ENCODE data around the gene DEPDC1B.
"Not testable (repeated sequence)": the region's sequence is repeated elsewhere in the genome, so short reads cannot be mapped to it uniquely, and the experiment has no call there.

Gene DEPDC1B

GRCh38 chr5:60640901-60641300 lies 59.1 kb downstream of the DEPDC1B start:
- no peak for DNase-seq (ENCODE audit: low spot score)

- DNase-seq (ENCODE audit: low spot score) = no peak
Measured at GRCh38 chr5:60639544-60639943, 60.4 kb downstream of the DEPDC1B start.

DNA sequence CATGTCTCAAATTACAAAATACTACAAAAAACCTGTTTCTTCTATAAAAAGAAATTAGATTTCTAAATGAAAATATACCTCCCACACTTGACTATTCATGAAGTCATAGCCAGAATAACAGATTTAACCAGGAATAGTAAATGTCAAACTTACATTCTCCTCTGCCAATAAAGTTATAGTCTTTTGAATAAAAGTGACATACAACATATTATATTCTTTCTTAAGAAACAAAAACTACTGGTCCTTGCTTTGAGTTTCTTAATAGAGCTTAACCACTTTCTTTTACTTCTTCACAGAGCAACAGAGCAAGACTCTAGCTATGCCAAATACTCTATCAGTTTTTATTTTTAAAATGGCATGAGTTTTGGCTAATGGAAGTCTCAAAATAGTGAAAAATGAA lies 61.7 kb downstream of the DEPDC1B start:
- DNase-seq (ENCODE audit: low spot score) = no peak

GRCh38 chr5:60636644-60637043 lies 63.3 kb downstream of the DEPDC1B start:
- DNase-seq (ENCODE audit: low spot score) = no peak

GRCh38 chr5:60636001-60636400 lies 64.0 kb downstream of the DEPDC1B start:
- no peak for DNase-seq (ENCODE audit: low spot score)

DNA sequence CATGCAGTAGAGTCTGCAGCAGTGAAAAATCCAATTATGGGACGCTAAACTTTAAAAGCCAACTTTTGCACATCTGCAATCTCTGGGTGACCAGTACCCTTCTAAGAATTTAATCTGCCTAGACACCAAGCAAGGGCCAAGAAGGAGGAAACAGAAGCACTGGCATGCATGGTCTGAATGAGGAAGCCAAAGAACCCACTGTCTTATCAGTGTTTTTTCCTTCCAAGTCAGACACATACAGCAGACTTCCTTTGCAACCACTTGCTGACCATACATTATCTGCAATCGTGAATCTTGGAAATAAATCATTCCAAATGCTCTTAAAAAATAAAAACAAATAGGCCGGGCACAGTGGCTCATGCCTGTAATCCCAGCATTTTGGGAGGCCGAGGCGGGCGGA lies 65.9 kb downstream of the DEPDC1B start:
- DNase-seq (ENCODE audit: low spot score) = no peak

- no peak for DNase-seq (ENCODE audit: low spot score)
Measured at GRCh38 chr5:60633341-60633740, 66.6 kb downstream of the DEPDC1B start.

GRCh38 chr5:60632153-60632552 lies 67.8 kb downstream of the DEPDC1B start:
- DNase-seq (ENCODE audit: low spot score) = no peak

DNA sequence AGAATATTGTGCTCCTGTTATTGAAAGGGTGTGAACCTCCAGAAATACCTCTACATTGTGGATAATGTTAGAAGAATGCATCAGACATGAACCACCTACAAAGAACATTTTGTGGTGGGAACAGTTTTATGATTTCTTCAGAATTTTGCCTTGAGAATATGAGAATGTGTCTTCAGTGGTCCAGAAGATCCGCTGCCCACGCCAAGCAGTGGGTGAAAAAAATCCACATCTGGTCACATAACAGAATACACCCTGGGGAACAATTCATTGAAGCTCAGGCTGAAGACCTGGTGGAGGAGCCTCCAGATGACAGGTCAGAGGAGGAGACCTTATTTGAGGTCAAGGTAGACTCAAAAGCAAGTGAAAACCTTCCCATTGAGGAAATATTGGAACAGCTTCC lies 69.1 kb downstream of the DEPDC1B start:
- DNase-seq (ENCODE audit: low spot score) = no peak

GRCh38 chr5:60630179-60630578 lies 69.8 kb downstream of the DEPDC1B start:
- no peak for DNase-seq (ENCODE audit: low spot score)

DNA sequence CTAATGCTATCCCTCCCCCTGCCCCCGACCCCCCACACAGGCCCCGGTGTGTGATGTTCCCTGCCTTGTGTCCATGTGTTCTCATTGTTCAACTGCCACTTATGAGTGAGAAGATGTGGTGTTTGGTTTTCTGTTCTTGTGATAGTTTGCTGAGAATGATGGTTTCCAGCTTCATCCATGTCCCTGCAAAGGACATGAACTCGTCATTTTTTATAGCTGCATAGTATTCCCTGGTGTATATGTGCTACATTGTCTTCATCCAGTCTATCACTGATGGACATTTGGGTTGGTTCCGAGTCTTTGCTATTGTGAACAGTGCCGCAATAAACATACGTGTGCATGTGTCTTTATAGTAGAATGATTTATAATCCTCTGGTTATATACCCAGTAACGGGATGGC lies 75.1 kb downstream of the DEPDC1B start:
- not testable (repeated sequence) for DNase-seq (ENCODE audit: low spot score)

DNA sequence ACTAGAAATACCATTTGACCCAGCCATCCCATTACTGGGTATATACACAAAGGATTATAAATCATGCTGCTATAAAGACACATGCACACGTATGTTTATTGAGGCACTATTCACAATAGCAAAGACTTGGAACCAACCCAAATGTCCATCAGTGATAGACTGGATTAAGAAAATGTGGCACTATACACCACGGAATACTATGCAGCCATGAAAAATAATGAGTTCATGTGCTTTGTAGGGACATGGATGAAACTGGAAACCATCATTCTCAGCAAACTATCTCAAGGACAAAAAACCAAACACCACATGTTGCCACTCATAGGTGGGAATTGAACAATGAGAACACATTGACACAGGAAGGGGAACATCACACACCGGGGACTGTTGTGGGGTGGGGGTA lies 79.2 kb downstream of the DEPDC1B start:
- DNase-seq (ENCODE audit: low spot score) = not testable (repeated sequence)

DNA sequence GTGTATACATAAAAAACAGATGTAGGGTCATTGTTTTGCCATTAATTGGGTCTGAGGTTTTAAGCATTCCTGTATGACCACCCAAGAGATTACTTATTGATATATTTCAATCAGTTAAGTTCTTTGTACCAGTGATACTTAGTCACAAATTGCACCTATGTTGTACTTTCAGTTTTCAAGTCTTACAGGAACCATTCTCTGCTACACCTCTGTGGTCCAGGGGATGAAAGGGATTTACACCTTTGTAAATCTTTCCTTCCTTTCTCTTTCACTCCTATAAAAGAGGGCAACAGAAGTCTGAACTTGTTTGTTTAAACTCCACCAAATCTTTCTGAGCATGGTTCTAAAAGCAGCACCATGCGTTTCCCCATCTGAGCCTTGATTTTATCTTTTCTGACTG lies 86.1 kb downstream of the DEPDC1B start:
- DNase-seq (ENCODE audit: low spot score) = no peak

DNA sequence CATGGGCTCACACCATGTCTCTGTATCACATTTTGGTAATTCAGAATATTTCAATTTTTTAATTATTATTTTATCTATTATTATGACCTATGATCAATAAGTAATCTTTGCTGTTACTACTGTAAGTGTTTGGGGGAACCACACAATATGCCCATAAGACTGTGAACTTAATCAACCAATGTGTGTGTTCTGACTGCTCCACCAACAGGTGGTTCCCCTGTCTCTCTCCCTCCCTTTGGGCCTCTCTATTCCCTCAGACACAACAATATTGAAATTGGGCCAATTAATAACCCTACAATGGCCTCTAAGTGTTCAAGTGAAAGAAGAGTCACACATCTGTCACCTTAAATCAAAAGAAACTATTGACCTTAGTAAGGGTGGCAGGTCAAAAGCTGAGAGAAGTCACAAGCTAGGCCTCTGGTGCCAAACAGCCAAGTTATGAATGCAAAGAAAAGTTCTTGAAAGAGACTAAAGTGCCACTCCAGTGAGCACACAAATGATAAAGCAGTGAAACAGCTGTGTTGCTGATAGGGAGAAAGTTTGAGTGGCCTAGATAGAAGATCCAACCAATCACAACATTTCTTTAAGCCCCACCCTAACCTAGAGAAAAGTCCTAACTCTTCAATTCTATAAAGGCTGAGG lies 88.7 kb downstream of the DEPDC1B start:
- DNase-seq (ENCODE audit: low spot score) = no peak

DNA sequence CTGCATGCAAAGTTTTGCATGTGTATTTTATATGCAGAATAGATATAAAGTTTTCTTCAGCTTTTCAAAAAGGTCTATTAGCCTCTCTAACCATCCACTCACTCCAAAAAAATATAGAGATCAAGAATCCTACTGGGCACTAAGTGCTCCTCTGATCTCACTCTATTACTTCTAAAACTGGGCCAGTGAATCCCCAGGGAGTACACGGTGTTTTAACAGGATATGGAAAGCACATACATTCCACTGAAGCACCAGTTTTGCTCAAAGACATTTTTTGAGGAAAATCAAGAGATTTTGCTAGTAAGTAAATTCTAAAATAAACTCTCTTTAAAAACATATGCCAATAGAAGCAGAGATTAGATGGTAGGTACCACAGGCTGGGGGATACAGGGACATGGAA lies 95.2 kb downstream of the DEPDC1B start:
- DNase-seq (ENCODE audit: low spot score) = no peak

- DNase-seq (ENCODE audit: low spot score) = no peak
Measured at GRCh38 chr5:60598424-60598823, 101.5 kb downstream of the DEPDC1B start.

DNA sequence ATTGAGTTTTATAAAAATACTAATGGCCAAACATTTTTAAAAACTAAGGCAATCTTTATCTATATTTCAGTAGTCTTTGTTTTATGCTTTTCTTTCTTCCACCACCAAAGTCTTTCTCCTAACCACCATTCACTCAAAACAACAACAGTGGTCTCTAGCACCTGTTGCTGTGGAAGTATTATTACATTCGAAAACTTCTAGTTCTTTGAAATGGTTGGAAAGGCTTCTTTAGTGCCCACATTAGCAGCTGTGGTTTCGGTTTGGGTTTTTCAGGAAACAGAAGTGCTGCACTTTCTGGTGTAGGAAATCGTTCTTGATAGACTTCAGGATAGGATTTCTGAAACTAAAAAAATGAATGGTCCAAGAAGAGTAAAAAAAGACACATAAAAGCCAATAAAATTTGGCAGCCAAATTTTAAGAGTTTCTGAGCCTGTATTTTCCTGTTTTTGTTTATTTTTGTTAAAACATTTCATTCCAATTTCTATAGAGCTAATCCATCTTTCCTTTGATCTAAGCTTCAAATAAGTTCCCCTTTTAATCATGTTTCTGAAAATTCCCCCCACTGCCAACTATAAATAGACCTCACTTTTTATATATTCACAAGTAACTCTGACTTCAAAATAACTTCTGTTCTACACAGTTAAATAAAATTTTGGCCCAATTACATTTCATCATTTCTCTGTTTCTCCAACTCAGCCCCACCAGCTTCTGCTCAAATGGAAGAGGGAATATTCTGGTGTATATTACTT lies 102.2 kb downstream of the DEPDC1B start:
- no peak for DNase-seq (ENCODE audit: low spot score)

- DNase-seq (ENCODE audit: low spot score) = no peak
Measured at GRCh38 chr5:60594715-60595477, 105.1 kb downstream of the DEPDC1B start.

- DNase-seq (ENCODE audit: low spot score) = no peak
Measured at GRCh38 chr5:60590172-60590571, 109.8 kb downstream of the DEPDC1B start.

- DNase-seq (ENCODE audit: low spot score) = not testable (repeated sequence)
Measured at GRCh38 chr5:60587312-60587711, 112.7 kb downstream of the DEPDC1B start.

DNA sequence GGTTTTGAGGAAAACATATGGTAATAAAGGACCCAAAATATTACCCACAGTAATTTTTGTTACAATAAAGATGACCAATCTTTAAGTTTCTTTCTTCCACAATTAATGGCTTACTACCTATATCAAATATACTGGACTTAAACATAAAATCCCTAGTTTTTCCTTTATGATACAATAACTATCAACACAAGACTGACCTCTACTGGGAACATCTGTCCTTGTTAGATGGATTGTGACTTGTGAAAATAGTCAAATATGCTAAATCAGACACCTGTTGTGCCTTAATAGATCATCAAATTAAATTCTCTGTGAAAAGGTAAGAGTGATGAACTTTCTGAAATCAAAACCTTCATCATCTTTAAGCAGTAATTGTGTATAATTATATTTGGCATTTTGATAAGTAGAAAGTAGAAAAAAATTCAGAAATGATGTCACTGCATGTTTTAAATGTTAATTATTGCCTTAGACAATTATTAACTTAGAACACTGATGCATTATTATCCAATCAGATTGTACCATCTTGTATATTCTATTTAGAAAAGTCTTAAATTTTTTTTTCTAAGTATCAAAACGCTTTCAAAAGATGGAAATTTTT lies 113.6 kb downstream of the DEPDC1B start:
- no peak for DNase-seq (ENCODE audit: low spot score)

DNA sequence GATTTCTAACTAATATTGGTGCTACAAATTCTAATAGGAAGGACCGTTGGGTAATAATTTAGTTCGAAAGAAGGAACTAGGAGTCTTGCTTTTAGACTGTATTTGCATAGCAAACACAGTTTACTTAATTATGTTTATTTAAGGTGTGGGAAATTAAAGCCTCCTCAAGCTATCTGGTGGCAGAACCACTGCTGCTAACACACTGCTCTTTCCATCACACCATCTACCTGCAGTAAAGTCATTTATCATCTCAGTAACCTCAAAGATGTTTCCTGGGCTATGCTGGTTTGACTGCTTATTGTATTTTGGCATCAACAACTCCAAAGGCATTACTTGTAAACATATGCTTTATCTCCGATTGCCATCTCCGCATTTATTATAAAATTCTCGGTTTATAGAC lies 114.3 kb downstream of the DEPDC1B start:
- DNase-seq (ENCODE audit: low spot score) = no peak

DNA sequence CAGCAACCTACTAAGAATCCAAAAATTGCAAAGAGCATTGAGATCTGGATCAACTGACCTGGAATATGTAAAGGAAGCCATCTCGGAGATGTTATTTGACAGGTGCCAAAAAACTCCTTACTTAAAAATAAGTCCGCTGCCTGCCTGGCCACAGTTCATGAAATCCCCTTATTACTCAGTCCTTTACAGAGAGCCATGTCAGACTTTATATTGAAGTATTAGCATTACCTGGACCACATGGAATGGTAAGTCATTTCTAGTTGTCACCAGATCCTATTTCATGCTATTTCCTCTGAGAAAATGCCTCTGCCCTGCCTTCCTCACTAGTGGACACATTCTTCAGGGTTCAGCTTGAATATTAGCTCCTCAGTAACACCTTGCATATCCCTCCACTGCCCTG lies 115.7 kb downstream of the DEPDC1B start:
- no peak for DNase-seq (ENCODE audit: low spot score)

All from CD4-positive, alpha-beta T cell treated with Interleukin-6 at 100 ng/mL for 8 hours (primary cell).